ENCODE measurements around the gene APOL1. TPM values are rescaled to one million over a fixed set of nuclear protein-coding genes. Genes with fewer than 3 reads are reported as not detected.

The APOL1 gene
- total RNA-seq, 1 experiment from 2014 or later: 16.0 TPM

- H3K4me3 ChIP-seq (ENCODE audit: low read depth in 2 of 2, low read length in 2 of 2): no peak overlapping the region
- CTCF ChIA-PET: no interaction called here
- DNase-seq (ENCODE audit: low read depth, low spot score): no peak
- no peaks in the 10 kb centered on the region for H3K36me3 ChIP-seq (ENCODE audit: control insufficient read depth, insufficient read depth, low read length)
- H3K27me3 ChIP-seq (ENCODE audit: control insufficient read depth, insufficient read depth, low read length): no peaks in the 10 kb centered on the region
- BruUV-seq (replicated peaks): no TSS peak
- intact Hi-C loops (cut with micrococcal nuclease; ENCODE audit: unreplicated experiment): no loop called here
- POLR2A ChIA-PET: no interaction called here
- in situ Hi-C loops (cut with HindIII; ENCODE audit: low pct_unique_long_range_greater_than_20kb, low sequenced_read_pairs): no loop called here
- no peaks in the 10 kb centered on the region for H3K9me3 ChIP-seq (ENCODE audit: control insufficient read depth, insufficient read depth, low read depth, low read length)
- no peak for TF ChIP-seq SIN3A (IDR thresholded peaks at IDR 0.05; ENCODE audit: borderline replicate concordance, insufficient read depth, low read depth, low read length)
- no peak for TF ChIP-seq CTCF (IDR thresholded peaks at IDR 0.05)
- no peak for TF ChIP-seq TCF7L2 (IDR thresholded peaks at IDR 0.05; ENCODE audit: low read depth, low read length)
- TF ChIP-seq, protein P1, sequence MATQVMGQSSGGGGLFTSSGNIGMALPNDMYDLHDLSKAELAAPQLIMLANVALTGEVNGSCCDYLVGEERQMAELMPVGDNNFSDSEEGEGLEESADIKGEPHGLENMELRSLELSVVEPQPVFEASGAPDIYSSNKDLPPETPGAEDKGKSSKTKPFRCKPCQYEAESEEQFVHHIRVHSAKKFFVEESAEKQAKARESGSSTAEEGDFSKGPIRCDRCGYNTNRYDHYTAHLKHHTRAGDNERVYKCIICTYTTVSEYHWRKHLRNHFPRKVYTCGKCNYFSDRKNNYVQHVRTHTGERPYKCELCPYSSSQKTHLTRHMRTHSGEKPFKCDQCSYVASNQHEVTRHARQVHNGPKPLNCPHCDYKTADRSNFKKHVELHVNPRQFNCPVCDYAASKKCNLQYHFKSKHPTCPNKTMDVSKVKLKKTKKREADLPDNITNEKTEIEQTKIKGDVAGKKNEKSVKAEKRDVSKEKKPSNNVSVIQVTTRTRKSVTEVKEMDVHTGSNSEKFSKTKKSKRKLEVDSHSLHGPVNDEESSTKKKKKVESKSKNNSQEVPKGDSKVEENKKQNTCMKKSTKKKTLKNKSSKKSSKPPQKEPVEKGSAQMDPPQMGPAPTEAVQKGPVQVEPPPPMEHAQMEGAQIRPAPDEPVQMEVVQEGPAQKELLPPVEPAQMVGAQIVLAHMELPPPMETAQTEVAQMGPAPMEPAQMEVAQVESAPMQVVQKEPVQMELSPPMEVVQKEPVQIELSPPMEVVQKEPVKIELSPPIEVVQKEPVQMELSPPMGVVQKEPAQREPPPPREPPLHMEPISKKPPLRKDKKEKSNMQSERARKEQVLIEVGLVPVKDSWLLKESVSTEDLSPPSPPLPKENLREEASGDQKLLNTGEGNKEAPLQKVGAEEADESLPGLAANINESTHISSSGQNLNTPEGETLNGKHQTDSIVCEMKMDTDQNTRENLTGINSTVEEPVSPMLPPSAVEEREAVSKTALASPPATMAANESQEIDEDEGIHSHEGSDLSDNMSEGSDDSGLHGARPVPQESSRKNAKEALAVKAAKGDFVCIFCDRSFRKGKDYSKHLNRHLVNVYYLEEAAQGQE (IDR thresholded peaks at IDR 0.05; ENCODE audit: insufficient read depth in 1 of 2, low read depth in 2 of 2, low read length in 1 of 2): no peak
- no peak for TF ChIP-seq POLR2AphosphoS5 (IDR thresholded peaks at IDR 0.05; ENCODE audit: low read depth, low read length)
- no peak overlapping the region for H3K27ac ChIP-seq (ENCODE audit: low read length)
- no peak for ATAC-seq
- no peaks in the 10 kb centered on the region for H3K4me1 ChIP-seq (ENCODE audit: control insufficient read depth, insufficient read depth, low read length)
Observed at GRCh38 chr22:36245805-36246356, 7.1 kb upstream of the APOL1 start.

- POLR2A ChIA-PET: no interaction called here
- CTCF ChIA-PET: no interaction called here
- Histone ChIP-seq H3K27me3 (ENCODE audit: control insufficient read depth, insufficient read depth, low read length) (no peaks in the 10 kb centered on the region), H3K9me3 (ENCODE audit: control insufficient read depth, insufficient read depth, low read depth, low read length) (no peaks in the 10 kb centered on the region), H3K4me1 (ENCODE audit: control insufficient read depth, insufficient read depth, low read length) (no peaks in the 10 kb centered on the region), H3K36me3 (ENCODE audit: control insufficient read depth, insufficient read depth, low read length) (no peaks in the 10 kb centered on the region), H3K27ac (ENCODE audit: low read length) (no peak overlapping the region), H3K4me3 (ENCODE audit: low read depth in 2 of 2, low read length in 2 of 2) (no peak overlapping the region)
- BruUV-seq (replicated peaks): no TSS peak
- TF ChIP-seq TCF7L2 (IDR thresholded peaks at IDR 0.05; ENCODE audit: low read depth, low read length) (no peak), POLR2AphosphoS5 (IDR thresholded peaks at IDR 0.05; ENCODE audit: low read depth, low read length) (no peak), SIN3A (IDR thresholded peaks at IDR 0.05; ENCODE audit: borderline replicate concordance, insufficient read depth, low read depth, low read length) (no peak), CTCF (IDR thresholded peaks at IDR 0.05) (no peak)
- TF ChIP-seq, protein P1 (IDR thresholded peaks at IDR 0.05; ENCODE audit: insufficient read depth in 1 of 2, low read depth in 2 of 2, low read length in 1 of 2): no peak
- intact Hi-C loops (cut with micrococcal nuclease; ENCODE audit: unreplicated experiment) (no loop called here), in situ Hi-C loops (cut with HindIII; ENCODE audit: low pct_unique_long_range_greater_than_20kb, low sequenced_read_pairs) (no loop called here)
- ATAC-seq (no peak), DNase-seq (ENCODE audit: low read depth, low spot score) (no peak)
Observed at GRCh38 chr22:36246718-36247117, 6.2 kb upstream of the APOL1 start.

Measured in Panc1 (cell line).